ENCODE results near the gene CARTPT.
A peak's percentile ranks its signal among the peaks of the same experiment; 100 is the strongest.

The CARTPT gene

DNA sequence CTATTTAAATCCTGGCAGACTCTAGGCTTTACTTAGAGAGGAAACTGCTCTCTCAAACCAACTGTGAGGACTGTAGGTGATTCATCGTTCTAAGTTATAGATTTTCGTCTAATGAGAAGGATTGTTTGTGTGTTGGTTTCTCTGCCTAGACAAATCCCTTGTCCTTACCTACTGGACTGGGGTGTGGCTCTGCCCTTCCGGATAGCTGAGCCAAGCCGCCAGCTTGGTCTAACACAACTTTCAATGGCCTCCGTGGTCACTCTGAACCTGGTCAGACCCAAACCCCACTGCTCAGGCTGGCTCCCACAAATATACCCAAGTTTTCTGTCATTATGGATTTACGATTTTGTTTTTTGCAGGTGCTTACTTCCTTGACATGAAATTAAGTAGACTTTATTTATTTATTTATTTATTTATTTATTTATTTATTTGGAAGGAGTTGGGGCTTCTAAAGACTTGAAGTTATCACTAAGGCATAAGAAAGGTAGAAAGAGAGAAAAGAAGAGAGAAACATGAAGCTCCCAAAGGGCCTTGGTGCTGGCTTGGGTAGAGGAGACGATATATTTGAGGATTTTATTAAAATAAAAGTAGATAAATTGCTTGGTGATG, 19.0 kb downstream of the CARTPT start:
- DNase-seq (ENCODE audit: low read depth) = no peak

DNA sequence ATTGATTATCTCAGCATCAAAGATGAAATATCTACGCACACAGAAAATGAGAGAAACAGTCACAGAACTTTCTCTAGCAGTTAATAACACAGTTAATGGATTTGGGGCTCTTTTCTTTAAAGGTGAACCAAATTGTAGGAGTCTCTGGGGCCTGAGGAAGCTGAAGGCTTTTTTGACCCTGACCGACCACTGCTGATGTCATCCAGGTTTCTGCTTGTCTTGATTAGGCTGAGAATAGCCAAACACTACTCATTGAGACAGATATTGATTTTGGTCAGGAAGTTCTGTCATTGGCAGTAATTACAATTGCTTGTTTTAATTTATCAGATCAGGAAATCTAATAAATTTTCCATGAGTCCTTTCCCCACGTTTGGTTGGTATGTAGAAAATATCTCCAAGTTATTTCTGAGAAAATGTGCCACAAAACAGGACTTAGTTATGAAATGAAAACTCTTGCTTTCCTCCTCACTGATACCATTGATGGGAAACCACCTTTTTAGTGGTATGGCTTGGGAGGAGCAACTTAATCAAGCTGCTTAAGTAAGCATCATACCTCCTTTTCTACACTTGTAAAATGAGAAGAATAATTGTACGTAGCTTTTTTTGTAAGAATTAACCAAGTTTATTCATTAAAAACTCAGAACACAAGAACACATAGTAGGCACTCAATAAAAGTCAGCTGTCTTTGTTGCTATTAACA, 19.7 kb downstream of the CARTPT start:
- no peak for DNase-seq (ENCODE audit: low read depth)

DNA sequence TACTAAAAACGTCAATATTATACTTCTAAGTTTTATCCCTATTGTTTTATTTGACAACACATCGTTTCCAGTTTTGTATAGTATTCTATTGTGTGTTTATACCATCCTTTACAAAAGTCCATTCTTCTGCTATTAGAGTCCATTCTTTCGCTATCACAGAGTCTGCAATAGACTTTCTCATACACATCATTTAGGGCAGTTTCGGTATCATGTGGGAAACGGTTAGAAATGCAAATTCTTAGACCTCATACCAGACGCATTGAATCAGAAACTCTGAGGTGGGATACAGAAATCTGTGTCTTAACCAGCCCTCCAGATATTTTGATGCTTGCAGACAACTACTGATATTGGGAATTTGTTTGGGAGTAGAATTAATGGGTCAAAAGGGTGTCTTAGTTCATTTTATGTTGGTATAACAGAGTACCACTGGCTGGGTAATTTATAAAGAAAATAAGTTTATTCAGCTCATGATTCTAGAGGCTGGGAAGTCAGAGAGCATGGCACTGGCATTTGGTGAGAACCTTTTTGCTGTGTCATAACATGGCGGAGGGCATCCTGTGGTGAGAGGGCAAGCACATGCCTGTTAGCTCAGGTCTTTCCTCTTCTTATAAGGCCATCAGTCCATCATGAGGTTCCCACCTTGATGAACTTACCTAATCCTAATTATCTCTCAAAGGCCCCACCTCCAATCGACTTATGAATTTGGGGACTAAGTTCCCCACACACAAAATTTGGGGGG, 21.1 kb downstream of the CARTPT start:
- DNase-seq (ENCODE audit: low read depth) = no peak

DNA sequence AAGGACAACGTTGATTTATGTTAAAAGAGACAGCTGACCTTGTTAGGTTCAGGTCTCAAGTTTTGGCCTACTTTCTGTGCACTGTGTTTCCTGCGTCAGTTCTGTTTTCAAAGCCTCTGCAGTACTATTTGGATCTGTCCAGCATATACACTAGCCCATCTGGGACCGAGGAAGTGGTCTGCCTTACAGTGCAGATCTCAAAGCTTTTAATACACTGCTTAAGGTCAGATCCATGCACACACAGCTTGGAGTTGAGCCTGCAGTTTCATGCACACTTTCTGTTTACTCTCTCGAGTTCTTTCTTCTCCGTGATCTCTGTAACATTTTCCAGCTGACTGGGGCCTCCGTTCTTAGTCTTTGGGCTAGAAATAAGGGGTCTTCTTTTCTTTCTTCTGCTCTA, 24.1 kb downstream of the CARTPT start:
- DNase-seq (ENCODE audit: low read depth) = no peak

DNA sequence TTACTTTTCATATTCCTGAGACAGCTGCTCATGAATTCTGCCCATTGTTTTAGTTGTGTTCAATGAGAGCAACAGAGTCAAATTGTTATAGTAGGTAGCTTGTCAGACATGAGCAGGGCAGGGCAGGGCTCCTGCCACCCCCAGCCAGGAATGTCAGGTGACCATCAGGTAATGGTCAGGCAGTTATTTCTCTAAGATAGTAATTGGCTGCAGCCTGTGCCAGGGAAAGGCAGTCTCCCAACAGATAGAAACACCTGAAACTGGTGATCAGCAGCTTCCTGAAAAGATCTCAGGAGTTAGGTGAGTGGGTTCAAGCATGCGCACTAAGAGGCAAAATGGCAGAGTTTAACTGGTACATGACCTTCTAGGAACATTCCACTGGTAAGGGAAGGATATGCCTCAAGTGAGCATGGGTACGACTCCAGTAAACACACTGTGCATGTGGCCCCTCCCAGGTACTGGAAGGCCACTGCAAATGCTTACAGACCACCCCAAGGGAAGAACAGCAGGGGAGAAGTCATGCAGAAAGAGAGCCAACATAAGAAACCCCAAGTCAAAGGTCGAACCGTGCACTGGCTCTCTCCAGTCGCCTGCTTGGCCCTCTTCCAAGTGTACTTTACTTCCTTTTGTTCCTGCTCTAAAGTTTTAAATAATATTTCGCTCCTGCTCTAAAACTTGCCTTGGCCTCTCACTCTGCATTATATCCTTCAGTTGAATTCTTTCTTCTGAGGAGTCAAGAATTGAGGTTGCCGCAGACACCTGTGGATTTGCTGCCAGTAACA, 25.1 kb downstream of the CARTPT start:
- no peak for DNase-seq (ENCODE audit: low read depth)

DNA sequence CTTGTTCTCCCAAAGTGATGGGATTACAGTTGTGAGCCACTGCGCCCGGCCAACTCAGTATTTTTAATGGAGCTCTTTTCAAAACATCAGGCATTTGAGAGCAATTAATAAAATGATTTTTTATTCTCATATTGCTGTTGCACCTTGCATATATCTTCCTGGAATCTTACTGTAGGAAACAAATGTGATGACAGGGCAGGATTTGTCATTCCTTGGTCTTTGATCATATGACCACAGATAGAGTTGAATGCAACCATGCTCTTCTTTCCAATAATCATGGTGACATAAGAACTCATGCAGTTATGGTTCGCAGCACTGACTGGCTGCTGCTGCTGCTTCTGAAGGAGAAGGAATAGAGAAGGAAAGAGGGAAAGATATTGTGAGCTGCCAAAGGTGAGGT, 28.1 kb downstream of the CARTPT start:
- DNase-seq (ENCODE audit: low read depth) = no peak

DNA sequence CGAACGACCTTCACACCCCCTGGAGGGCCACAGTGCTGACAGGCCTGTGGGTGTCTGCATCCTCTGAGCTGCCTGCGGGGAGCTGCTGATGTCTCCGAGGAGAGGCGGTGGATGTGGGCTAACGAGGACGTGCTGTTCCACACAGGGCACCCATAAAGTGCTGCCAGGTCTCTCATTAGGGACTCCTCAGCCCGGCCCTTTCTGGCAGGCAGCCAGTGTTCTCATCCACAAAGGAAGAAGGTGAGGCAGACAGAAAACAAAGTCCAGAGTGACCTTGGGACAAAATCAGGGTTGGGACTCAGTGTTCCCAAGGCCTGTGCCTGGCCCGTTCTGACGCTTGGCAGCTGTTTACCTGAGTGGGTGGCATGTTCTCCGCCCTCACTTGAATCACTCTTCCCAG, 29.3 kb downstream of the CARTPT start:
- no peak for DNase-seq (ENCODE audit: low read depth)

DNA sequence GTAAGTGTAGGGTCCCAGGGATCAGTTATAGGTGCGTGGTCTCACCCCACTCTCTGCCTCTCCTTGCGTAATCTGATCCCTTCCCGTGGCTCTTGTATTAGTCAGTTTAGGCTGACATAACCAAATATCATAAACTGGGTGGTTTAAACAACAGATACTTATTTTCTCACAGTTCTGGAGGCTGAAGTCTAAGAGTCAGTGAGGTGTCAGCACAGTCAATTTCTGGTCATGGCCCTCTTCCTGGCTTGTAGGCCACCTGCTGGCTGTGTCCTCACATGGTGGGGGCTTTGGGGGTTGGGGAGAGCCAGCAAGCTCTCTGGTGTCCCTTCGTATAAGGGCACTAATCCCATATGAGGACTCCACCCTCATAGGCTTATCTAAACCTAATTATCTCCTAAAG, 32.3 kb downstream of the CARTPT start:
- no peak for DNase-seq (ENCODE audit: low read depth)

DNA sequence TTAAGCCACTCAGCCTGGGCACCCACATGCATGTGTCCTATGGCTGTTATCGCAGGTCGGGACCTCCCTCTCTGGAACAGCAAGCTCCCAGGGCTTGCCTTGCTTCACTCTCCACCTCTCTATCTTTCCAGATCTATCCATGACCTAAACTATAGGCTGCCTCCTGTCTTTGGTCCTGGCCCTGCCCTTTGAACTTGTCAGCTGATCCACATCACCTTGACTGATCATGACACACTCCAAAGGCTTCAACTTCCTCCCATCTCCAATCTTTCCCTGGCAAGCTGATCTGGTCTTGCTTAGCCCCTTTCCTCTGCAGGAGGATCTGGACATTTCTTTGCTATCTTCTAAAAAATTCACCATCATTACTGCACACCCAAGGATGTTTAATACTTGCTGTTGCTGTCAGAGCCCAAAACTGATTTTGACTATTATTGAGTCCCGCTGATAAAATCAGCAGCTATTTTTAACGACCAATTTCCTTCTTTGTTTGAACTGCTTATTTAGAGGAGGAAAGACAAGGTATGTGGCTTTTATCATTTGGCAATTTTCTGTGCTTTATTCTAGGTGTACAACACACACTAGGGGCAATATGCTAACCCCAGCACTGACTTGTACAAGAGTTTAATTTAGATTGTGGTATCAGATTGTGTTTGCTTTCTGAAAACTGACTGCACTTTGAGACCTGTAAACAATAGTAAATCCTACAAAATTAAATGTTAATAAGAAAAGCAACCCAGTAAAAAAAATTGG, 33.5 kb downstream of the CARTPT start:
- no peak for DNase-seq (ENCODE audit: low read depth)

DNA sequence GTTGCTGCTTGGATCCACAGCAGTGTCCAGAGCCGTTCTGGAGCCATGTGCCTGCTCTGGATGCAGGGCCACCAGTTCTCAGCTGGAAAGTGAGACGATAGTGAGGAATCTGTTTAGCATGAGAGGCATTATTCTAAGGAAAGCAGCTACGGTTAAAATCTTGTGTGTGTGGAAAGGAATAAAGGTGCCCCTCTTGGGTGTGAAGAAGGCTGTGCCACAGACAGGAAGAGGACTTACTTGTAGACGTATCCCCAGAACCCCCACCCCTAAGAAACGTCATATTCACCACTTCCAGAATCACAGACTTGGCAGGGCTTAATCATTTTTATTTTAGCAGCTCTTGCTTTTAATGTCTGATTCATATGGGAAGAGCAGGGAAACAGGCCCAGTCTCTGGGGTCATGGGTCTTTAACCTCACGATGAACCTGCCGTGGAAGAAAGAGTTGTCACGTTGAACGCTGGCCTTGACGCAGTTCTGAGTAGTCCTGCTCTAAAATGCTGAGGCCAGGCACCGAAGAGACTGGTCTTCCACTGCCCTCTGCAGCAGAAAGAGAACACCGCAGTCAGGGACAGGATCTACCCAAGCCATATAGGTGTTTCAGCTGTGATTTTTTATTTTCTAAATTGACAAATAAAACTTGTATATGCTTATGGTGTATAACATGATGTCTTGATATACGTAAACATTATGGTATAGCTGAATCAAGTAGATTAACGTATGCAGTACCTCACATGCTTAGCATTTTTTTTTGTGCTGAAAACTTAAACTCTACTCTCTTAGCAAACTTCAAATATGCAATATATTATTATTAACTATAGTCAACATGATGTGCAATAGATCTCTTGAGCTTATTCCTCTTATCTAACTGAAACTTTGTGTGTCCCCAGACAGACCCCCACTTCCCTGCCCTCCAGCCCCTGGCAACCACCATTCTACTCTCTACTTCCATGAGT, 38.8 kb downstream of the CARTPT start:
- DNase-seq (ENCODE audit: low read depth) = peak; percentile 14

DNA sequence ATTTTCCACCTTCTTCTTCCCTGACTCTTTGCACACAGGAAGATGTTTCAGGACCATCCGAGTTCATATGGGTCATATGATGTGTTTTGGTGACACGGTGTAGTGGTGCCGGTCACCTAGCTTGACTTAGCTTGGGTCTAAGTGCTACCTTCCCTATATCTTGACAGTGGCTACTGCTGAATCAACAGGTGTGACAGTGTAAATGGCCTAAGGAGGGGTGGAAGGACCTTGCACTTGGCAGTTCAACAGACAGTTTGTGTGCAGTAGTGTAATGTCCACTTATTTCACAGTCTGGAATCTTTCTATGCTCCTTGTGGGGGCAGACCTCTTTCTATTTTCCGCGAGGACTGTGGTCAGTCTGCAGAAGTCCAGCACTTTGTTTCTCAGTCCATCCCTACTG, 43.8 kb downstream of the CARTPT start:
- DNase-seq (ENCODE audit: low read depth) = no peak

DNA sequence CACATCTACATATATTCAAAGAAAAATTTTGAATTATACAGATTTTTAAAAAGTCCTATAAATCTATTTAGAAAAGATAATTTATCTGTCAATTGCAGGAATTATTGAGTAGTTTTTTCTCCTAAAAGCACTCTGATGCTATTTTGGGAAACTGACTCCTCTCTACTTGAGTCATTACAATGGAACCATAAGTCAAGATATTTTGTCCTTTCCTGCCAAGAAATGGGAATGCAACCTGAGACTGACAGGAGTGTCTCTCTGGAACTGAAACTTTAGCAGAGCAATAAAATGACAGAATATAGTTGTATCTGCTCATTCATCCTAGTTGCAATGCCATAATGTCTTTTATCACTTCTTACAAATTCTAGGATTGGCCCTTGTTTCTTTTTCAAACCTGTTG, 48.6 kb downstream of the CARTPT start:
- DNase-seq (ENCODE audit: low read depth) = no peak

DNA sequence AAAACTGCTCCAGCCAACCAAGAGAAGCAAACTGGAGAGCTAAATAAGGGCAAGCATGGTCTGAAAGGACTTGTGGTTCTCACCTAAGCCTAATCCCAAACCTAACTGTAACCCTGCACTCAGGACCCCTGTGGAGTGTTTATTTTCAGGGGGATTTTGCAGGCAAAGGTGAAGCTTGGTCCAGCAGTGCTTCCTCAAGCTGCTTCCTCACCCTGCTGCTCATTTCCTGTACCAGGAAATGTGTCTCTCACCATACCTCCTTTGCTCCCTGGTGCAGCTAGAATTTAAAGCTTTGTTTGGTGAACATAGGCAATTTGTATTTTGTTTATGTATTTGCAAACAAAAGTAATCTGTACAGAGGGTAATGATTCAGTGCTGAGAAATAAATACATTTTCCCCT, 50.2 kb downstream of the CARTPT start:
- DNase-seq (ENCODE audit: low read depth) = no peak

DNA sequence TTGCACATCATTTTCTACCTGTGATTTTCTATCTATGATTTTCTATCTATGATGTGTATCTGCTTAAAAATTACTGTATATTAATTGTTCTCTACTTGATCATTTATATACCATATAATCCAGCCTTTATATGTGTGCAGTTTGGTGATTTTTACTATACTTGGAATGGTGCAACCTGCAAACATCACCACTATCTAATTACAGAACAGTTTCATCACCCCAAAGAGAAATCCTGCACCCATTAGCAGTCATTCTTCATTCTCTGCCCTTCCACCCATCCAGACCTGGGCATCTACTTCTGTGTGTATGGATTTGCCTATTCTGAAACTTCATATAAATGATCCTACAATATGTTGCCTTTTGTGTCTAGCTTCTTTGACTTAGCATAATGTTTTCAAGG, 51.3 kb downstream of the CARTPT start:
- no peak for DNase-seq (ENCODE audit: low read depth)

Measured in stimulated activated CD4-positive, alpha-beta T cell treated with anti-CD3 and anti-CD28 coated beads, Interleukin-2, amount 100 ng/mL, for 4 hours (primary cell).